Stimulated activated CD4-positive, alpha-beta T cell treated with anti-CD3 and anti-CD28 coated beads, Interleukin-1b, Interleukin-23, amount 100 ng/mL, for 48 hours (primary cell): ENCODE results near the gene TMPRSS9.

ENCODE experiments used
- DNase-seq: peaks from one replicate; pipeline ENCODE4 v3.0.0-alpha.2; 2020

Gene TMPRSS9

GRCh38 chr19:2329501-2329916 lies 30.6 kb upstream of the TMPRSS9 start:
- DNase-seq: no peak

DNA sequence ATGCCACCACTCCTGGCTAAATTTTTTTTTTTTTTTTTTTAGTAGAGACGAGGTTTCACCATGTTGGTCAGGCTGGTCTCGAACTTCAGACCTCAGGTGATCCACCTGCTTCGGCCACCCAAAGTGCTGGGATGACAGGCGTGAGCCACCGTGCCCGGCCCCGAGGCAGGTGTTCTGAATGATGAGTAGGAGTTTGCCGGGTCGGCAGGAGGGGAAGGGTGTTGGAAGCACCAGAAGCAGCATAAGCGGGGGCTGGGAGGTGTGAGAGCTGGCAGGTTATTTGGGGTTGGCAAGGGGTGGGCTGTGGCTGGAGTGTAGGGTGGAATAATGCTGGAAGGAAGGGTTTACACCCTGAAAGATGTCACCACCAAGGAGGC lies 29.8 kb upstream of the TMPRSS9 start:
- no peak for DNase-seq

DNA sequence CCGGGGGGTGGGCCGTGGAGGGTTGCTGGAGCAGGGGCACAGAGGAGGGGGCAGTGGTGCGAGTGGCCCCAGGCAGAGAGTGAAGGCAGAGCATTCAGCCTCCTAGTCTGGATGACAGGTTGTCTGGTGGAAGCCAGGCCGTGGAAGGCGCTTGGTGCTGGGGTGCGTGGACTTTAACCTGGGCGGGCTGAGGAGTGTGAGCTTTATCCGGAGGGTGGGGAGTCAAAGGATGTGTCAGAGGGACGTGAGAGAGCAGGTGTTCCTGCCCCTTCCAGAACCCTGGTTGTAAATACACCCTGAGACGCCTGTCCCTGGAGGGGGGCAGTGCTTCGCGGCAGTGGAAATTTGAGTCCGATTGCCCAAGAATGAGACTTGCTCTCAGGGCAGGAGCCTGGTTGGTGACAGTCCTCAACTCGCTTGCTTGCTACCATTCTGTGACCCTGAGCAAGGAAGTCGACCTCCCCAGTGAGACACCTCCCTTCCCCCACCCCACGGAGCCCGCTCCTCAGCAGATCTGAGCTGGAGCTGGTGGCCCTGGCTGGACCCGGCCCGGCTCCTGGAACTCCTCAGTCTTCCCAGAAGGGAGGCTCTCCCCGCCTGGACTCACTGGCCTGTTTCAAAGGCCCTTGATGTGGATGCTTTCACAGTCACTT lies 29.3 kb upstream of the TMPRSS9 start:
- no peak for DNase-seq

GRCh38 chr19:2331601-2332246 lies 28.3 kb upstream of the TMPRSS9 start:
- no peak for DNase-seq

DNA sequence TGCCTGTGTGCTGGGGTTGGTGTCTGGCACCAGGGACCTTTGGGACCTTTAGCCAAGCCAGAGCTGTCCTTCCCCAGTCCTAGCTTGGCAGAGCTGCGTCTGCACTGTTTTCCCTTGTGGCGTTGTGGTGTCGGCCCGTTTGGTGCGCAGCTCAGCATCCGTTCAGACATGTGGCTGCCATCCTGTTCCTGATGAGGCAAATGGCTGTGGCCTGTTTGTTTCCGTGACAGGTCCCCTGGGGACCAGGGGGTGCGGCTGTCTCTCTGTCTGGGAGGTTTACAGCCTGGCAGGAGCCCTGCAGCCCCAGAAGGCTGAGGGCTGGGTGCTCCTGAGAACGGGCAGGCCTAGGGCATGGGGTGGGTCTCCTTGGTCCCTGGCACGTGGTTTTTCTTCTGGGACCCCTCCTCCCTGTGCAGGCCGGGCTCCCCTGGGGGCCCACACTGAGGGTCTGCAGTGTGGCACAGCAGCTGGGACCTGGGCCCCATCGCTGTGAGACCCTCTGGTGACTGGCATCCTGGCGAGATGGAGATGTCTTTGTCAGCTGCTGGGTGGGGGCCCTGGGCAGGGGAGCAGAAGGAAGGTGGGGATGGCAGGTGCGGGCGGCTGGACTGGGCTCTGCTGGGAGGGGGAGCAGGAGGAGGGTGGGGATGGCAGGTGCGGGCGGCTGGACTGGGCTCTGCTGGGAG lies 27.6 kb upstream of the TMPRSS9 start:
- DNase-seq: peak; percentile 27

DNA sequence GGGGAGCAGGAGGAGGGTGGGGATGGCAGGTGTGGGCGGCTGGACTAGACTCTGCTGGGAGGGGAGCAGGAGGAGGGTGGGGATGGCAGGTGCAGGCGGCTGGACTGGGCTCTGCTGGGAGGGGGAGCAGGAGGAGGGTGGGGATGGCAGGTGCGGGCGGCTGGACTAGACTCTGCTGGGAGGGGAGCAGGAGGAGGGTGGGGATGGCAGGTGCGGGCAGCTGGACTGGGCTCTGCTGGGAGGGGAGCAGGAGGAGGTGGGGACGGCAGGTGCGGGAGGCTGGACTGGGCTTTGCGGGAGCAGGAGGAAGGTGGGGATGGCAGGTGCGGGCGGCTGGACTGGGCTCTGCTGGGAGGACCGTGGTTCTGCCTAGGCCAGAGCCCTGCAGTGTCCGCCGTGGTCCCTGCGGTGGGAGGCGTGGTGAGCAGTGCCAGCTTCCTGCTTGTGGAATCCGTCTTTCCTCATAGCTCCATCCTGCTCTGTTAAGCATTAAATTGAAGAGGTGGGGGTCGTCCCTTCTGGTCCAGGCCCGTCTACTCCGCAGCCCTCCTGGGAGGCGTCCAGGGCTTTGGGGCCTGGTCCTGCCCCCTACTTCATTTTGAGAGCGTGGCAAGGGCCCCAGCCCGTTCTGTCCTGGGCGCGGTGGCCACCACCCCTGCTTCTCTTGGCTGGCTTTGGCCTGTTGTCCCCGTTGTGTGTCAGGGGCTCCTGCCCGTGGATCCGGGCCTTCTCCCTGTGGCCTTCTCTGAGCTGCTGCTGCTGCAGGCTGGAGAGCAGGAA lies 26.8 kb upstream of the TMPRSS9 start:
- no peak for DNase-seq

- no peak for DNase-seq
Measured at GRCh38 chr19:2333807-2334211, 26.3 kb upstream of the TMPRSS9 start.

- no peak for DNase-seq
Measured at GRCh38 chr19:2334426-2334825, 25.6 kb upstream of the TMPRSS9 start.

GRCh38 chr19:2334986-2335846 lies 24.8 kb upstream of the TMPRSS9 start:
- DNase-seq: no peak

DNA sequence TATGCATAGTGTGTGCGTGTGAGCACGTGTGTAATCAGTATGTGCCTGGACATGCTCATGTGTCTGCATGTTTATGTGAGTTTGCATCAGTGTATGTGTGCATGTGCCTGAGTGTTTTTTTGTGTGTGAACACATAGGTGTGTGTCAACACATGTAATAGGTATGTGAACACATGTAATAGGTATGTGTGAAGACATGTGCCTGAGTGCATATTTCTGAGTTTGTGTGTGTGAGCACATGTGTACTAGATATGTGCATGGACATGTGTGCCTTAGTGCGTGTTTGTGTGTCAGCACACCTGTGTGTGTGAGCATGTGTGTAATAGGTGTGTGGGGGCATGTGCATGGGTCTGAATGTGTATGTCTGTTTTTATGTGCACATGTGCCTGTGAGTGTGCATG lies 24.2 kb upstream of the TMPRSS9 start:
- DNase-seq: no peak

GRCh38 chr19:2336528-2337328 lies 23.3 kb upstream of the TMPRSS9 start:
- DNase-seq: no peak

- DNase-seq: no peak
Measured at GRCh38 chr19:2337329-2337707, 22.7 kb upstream of the TMPRSS9 start.

DNA sequence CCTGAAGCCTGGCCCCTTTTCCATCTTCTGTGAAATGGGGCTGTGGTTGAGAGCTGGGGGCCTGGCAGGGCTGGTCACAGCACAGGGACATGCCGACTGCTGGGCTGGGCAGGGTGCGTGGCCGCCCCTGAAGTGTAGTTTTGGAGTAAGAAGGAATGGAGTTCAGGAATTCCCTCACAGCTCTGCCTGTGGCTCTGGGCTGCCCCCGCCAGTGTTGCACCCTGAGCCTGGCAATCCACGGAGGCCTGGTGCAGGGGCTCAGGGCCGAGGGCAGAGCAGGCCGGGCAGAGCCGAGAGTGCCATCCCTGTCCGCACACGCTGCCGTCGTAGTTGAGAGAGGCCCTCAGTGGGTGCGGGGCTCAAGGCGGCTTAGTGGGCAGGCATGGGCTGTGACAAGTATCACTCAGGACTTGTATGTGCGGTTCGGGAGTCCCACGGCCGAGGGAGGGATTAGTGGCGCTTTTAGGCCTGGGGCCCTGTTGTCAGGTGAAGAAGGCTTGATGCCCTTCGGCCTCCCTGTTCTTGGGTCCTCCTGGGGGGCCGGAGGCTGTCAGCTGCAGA lies 21.9 kb upstream of the TMPRSS9 start:
- no peak for DNase-seq

DNA sequence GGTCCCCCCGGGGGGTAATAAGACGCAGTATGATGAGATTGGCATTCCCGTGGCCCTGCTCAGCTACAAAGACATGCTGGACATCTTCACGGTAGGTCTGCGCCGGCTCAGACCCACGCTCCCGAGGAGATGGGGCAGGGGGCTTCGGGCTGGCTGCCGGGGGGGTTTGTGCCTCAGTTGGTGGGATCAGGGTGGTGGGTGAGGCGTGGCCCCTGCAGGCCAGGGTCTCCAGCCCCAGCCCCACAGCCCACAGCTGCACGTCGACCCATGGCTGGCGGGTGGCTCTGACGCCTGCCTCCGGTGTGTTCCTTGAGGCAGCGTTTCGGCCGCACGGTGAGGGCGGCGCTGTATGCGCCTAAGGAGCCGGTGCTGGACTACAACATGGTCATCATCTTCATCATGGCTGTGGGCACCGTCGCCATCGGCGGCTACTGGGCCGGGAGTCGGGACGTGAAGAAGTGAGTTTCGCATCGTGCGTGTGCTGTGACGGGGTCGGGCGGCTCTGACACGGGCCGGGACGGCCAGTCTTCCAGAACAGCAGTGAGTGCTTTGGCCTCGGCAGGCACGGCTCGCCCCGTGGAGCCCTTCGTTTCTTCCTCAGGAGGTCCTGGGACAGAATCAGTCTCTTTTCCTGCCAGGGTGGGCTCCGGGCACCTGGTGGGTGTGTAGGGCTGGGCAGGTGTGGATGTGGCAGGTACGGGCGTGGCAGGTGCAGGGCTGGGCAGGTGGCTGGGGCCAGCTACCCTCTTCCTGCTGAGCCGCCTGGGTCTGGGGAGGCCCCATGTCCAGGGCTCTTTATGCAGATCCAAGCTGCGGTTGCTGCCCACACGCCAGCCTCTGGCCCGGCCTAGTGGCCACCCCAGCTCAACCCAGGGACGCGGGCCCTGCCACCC lies 21.1 kb upstream of the TMPRSS9 start:
- no peak for DNase-seq

- DNase-seq: no peak
Measured at GRCh38 chr19:2339644-2340310, 20.3 kb upstream of the TMPRSS9 start.

- DNase-seq: no peak
Measured at GRCh38 chr19:2340496-2341243, 19.4 kb upstream of the TMPRSS9 start.

DNA sequence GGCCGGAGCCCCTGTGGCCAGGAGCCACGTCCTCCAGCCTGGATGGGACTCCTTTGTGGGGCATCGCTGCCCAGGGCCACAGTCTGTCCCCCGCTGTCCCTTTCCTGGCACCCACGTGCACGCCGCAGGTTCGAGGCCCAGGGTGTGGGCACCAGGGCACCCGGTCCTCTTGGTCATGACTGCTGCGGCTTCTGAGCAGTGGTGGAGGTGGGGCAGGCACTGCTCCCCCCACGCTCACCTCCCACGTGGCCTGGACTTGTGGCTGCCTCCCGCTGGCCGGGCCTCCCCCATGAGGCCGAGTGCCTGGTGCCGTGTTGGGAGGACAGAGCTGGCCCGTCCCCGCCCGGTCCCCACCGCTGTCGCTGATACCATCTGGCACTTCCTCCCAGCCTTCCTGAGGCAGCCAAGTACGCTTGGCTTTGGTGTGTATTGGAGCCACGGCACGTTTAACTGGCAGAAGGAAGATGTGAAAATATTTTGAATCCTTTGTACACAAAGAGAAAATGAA lies 18.8 kb upstream of the TMPRSS9 start:
- DNase-seq: no peak

DNA sequence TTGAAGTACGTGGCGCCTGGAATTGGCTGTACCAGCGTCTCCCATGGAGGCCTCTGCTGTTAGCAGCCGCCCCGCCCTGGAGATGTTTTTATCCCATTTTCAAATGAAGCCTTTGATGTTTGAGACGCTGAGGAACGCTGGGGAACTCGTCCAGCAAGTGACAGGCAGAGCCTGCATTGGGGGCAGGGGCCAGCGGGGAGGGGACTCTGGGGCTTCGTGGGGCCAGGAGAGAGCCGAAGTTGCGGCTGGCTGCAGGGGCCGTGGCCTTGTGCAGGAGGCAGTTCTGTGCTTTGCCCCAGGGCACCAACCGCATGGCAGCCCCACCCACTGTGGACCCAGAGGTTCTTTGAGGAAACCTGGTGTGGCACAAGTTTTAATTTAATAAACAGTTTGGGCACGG lies 18.1 kb upstream of the TMPRSS9 start:
- no peak for DNase-seq
